HCT116 (cell line): ENCODE results near the gene SLC28A3. TPM values are rescaled to one million over a fixed set of nuclear protein-coding genes. Genes with fewer than 3 reads are reported as not detected.

Experiments used
- ATAC-seq: fragments of 200-7000 bp; cut with Tn5 transposase; 2 replicates; pipeline ENCODE4 v1.9.1; 2020; ENCODE audit warnings: mild to moderate bottlenecking, moderate library complexity
- BruUV-seq: library from RNA; stranded (reverse); fragments of 400-500 nt; replicated peaks from 2 replicates; lab custom pipeline; 2021; lab: Mats Ljungman, UMichigan
- CTCF ChIA-PET: fragments of 300-600 bp; sonication (Branson Sonifier 250); formaldehyde crosslinking; loops from one replicate; lab custom pipeline; 2021; ENCODE audit warnings: antibody characterized with exemption; lab: Charles Lee
- POLR2A ChIA-PET: fragments of 300-600, 350-600 bp; sonication (Branson Sonifier 250); formaldehyde crosslinking; loops from one replicate; lab custom pipeline; 2021; ENCODE audit warnings: antibody characterized with exemption; lab: Charles Lee
- RAD21 ChIA-PET, 2 experiments: fragments of 300-600 bp; sonication (Branson Sonifier 250); formaldehyde crosslinking; loops; one replicate each; lab custom pipeline; 2023; ENCODE audit warnings: low total read pairs in 2 of 2; ENCODE audit not compliant: uncharacterized antibody in 2 of 2, unreplicated experiment in 2 of 2, low non-redundant PET in 1 of 2; lab: Charles Lee
- DNase-seq: peaks from one replicate; pipeline ENCODE4 v3.0.0-alpha.2; 2010; ENCODE audit warnings: low read depth, low spot score
- H2AFZ ChIP-seq: fragments of 200-600 bp; shearing (Covaris generic), sonication (generic); 2 replicates; pipeline ENCODE4 v1.6.1; 2017; ENCODE audit warnings: low read depth, mixed run types, mixed read lengths, antibody characterized with exemption, low read length; ENCODE audit not compliant: poor library complexity, severe bottlenecking
- H3K27ac ChIP-seq: 2 replicates; pipeline ENCODE4 v1.5.1; 2012; ENCODE audit warnings: low read depth, low read length
- H3K27me3 ChIP-seq: fragments of 200-600 bp; sonication (generic); 2 replicates; pipeline ENCODE4 v1.6.1; 2016; ENCODE audit warnings: mixed run types, low read length, mixed read lengths; ENCODE audit not compliant: insufficient read depth
- H3K36me3 ChIP-seq, 2 experiments: fragments of 200-500 bp in 1 of 2; fragments of 200-600 bp in 1 of 2; sonication (Bioruptor generic) in 1 of 2; sonication (generic) in 1 of 2; 2 replicates each; pipeline versions ENCODE4 v1.5.1 to v1.6.1; 2014 to 2016; ENCODE audit warnings: low read length in 2 of 2, inconsistent platforms in 1 of 2, mixed read lengths in 1 of 2, mixed run types in 1 of 2; ENCODE audit not compliant: insufficient read depth in 2 of 2, control insufficient read depth in 1 of 2
- H3K4me1 ChIP-seq, 2 experiments: fragments of 200-600 bp in 1 of 2; sonication (generic) in 1 of 2; 2 replicates each; pipeline versions ENCODE4 v1.5.1 to v1.6.1; 2012 to 2017; ENCODE audit warnings: low read length in 2 of 2, inconsistent platforms in 1 of 2, mild to moderate bottlenecking in 1 of 2, mixed read lengths in 1 of 2, mixed run types in 1 of 2, moderate library complexity in 1 of 2; ENCODE audit not compliant: insufficient read depth in 2 of 2, control insufficient read depth in 1 of 2
- H3K4me2 ChIP-seq: fragments of 200-600 bp; sonication (generic); 2 replicates; pipeline ENCODE4 v1.6.1; 2017; ENCODE audit warnings: mixed run types, low read length, mixed read lengths
- H3K4me3 ChIP-seq, 2 experiments: fragments of 200-600 bp in 1 of 2; sonication (generic) in 1 of 2; replicated peaks in 1 of 2; 2 replicates each; pipeline ENCODE4 v1.5.1; 2011 to 2016; ENCODE audit warnings: low read length in 2 of 2, control low read depth in 1 of 2, low read depth in 1 of 2, mild to moderate bottlenecking in 1 of 2, mixed read lengths in 1 of 2, mixed run types in 1 of 2
- H3K79me2 ChIP-seq: fragments of 200-600 bp; sonication (generic); 2 replicates; pipeline ENCODE4 v1.6.1; 2017; ENCODE audit warnings: mild to moderate bottlenecking, mixed run types, low read length, moderate library complexity, mixed read lengths; ENCODE audit not compliant: insufficient read depth
- H3K9ac ChIP-seq: fragments of 200-600 bp; sonication (generic); 2 replicates; pipeline ENCODE4 v1.6.1; 2016; ENCODE audit warnings: low read length, mixed read lengths
- H3K9me2 ChIP-seq: fragments of 200-600 bp; sonication (generic), shearing (Covaris generic); 2 replicates; pipeline ENCODE4 v1.6.1; 2017; ENCODE audit warnings: mixed run types, mild to moderate bottlenecking, moderate library complexity; ENCODE audit not compliant: insufficient read depth
- H3K9me3 ChIP-seq, 2 experiments: fragments of 200-500 bp in 1 of 2; fragments of 200-600 bp in 1 of 2; sonication (Bioruptor generic) in 1 of 2; sonication (generic) in 1 of 2; 2 replicates each; pipeline ENCODE4 v1.6.1; 2014 to 2017; ENCODE audit warnings: low read length in 2 of 2, mixed read lengths in 2 of 2, inconsistent platforms in 1 of 2, low read depth in 1 of 2, mild to moderate bottlenecking in 1 of 2, mixed run types in 1 of 2, moderate library complexity in 1 of 2; ENCODE audit not compliant: control insufficient read depth in 1 of 2, insufficient read depth in 1 of 2
- H4K20me1 ChIP-seq: fragments of 200-600 bp; sonication (generic), shearing (Covaris generic); 2 replicates; pipeline ENCODE4 v1.6.1; 2017; ENCODE audit warnings: mixed run types, mild to moderate bottlenecking, moderate library complexity; ENCODE audit not compliant: insufficient read depth
- FOSL1 ChIP-seq: IDR thresholded peaks from 2 replicates; pipeline ENCODE4 v1.6.1; 2012; ENCODE audit warnings: low read depth
- SIN3A ChIP-seq: IDR thresholded peaks from 2 replicates; pipeline ENCODE4 v1.6.1; 2012; ENCODE audit warnings: low read depth
- SP1 ChIP-seq: IDR thresholded peaks from 2 replicates; pipeline ENCODE4 v1.6.1; 2012; ENCODE audit warnings: low read depth
- YY1 ChIP-seq: IDR thresholded peaks from 2 replicates; pipeline ENCODE4 v1.6.1; 2011; ENCODE audit warnings: low read length, low read depth, moderate library complexity, mild to moderate bottlenecking; ENCODE audit not compliant: insufficient replicate concordance; ENCODE audit errors: extremely low read depth
- ZFX ChIP-seq: fragments of 450-650 bp; IDR thresholded peaks from 2 replicates; pipeline ENCODE4 v1.6.1; 2017
- ZNF274 ChIP-seq: fragments of 200-500 bp; sonication (Bioruptor generic); IDR thresholded peaks from 2 replicates; pipeline ENCODE4 v1.6.1; 2014; ENCODE audit warnings: mild to moderate bottlenecking, low read depth, low read length, inconsistent platforms
- intact Hi-C: fragments of 100-400 bp; cut with micrococcal nuclease; formaldehyde crosslinking; loops from 2 replicates; pipeline ENCODE4 v1.10.0; 2022
- total RNA-seq: library from RNA; stranded (reverse); gene quantifications from one replicate; pipeline ENCODE4 v1.2.1, GENCODE V29; 2021; ENCODE audit not compliant: unreplicated experiment

The SLC28A3 gene
- total RNA-seq, 1 experiment from 2014 or later: not detected

GRCh38 chr9:84322828-84323227 lies 17.7 kb downstream of the SLC28A3 start:
- Histone ChIP-seq H4K20me1 (no peaks in the 10 kb centered on the region), H2AFZ (no peak overlapping the region), H3K9me2 (no peaks in the 10 kb centered on the region), H3K4me1 (peaks cover 0 to 10% of the 10 kb centered on the region in 2 experiments; a peak in 2 of 4 replicates), H3K27ac (no peak overlapping the region), H3K9ac (no peak overlapping the region), H3K27me3 (no peaks in the 10 kb centered on the region), H3K9me3 (no peaks in the 10 kb centered on the region), H3K79me2 (no peaks in the 10 kb centered on the region), H3K36me3 (no peaks in the 10 kb centered on the region)
- ATAC-seq (no peak), DNase-seq (no peak)
- no TSS peak for BruUV-seq
- CTCF ChIA-PET: no interaction called here
- no peak for TF ChIP-seq SP1
- TF ChIP-seq, all 23 proteins: peak for 0
- Histone ChIP-seq H3K4me3 (no peak overlapping the region), H3K4me2 (no peak overlapping the region)
- ChIA-PET POLR2A (no interaction called here), RAD21 (no interaction called here)
- intact Hi-C loops: no loop called here

- Histone ChIP-seq H3K79me2 (no peaks in the 10 kb centered on the region), H3K27ac (no peak overlapping the region), H3K9me2 (no peaks in the 10 kb centered on the region), H4K20me1 (no peaks in the 10 kb centered on the region), H3K9ac (no peak overlapping the region), H3K27me3 (no peaks in the 10 kb centered on the region), H3K4me1 (peaks cover 0 to 2% of the 10 kb centered on the region in 2 experiments; a peak in 1 of 4 replicates), H3K4me3 (no peak overlapping the region), H2AFZ (no peak overlapping the region), H3K36me3 (no peaks in the 10 kb centered on the region), H3K4me2 (no peak overlapping the region), H3K9me3 (no peaks in the 10 kb centered on the region)
- BruUV-seq: no TSS peak
- TF ChIP-seq ZFX (no peak), ZNF274 (no peak), FOSL1 (no peak), SIN3A (no peak), YY1 (no peak)
- DNase-seq: no peak
- ATAC-seq: no peak
- intact Hi-C loops: no loop called here
- ChIA-PET RAD21 (no interaction called here), POLR2A (no interaction called here), CTCF (interaction anchor here (0.8 kb wide), 1 partner anchor 59 kb away, joined by 3 read pairs; no protein-coding TSS in a partner anchor)
Observed at GRCh38 chr9:84320231-84320630, 20.3 kb downstream of the SLC28A3 start.
